ENCODE results near the gene ATPAF1. TPM values are rescaled to one million over a fixed set of nuclear protein-coding genes. Genes with fewer than 3 reads are reported as not detected.
"Not testable (repeated sequence)": the region's sequence is repeated elsewhere in the genome, so short reads cannot be mapped to it uniquely, and the experiment has no call there.

Gene ATPAF1
- total RNA-seq, 2 donors from 2014 or later, result 52.2 to 71.3 TPM

GRCh38 chr1:46665983-46666382 lies 2.2 kb downstream of the ATPAF1 start:
- peaks cover 0 to 5% of the 10 kb centered on the region in 2 donors for H3K36me3 ChIP-seq
- intact Hi-C loops (cut with DNase I), result loop anchor here (10.0 kb wide), 1 partner anchor 49 kb away; the partner anchor contains the start of gene EFCAB14
- H3K27ac ChIP-seq, result no peak overlapping the region
- no peak for TF ChIP-seq CTCF (IDR thresholded peaks at IDR 0.05)
- no peak for TF ChIP-seq POLR2AphosphoS5 (IDR thresholded peaks at IDR 0.05)
- TF ChIP-seq POLR2A (IDR thresholded peaks at IDR 0.05), result no peak
- H3K27me3 ChIP-seq (replicated peaks; ENCODE audit: insufficient read depth), result no peaks in the 10 kb centered on the region
- no peaks in the 10 kb centered on the region for H3K9me3 ChIP-seq
- peaks cover 12% of the 10 kb centered on the region for H3K4me1 ChIP-seq (replicated peaks)
- no peak overlapping the region for H3K4me3 ChIP-seq
- no peak for DNase-seq (ENCODE audit: low spot score)
- 82% methylated on average over 2 of the region's 2 CpGs for WGBS

GRCh38 chr1:46662919-46663318 lies 5.2 kb downstream of the ATPAF1 start:
- H3K9me3 ChIP-seq; H3K27me3 ChIP-seq (replicated peaks; ENCODE audit: insufficient read depth); DNase-seq (ENCODE audit: low spot score); H3K27ac ChIP-seq; H3K36me3 ChIP-seq; H3K4me3 ChIP-seq: not testable (repeated sequence)
- peaks cover 12% of the 10 kb centered on the region for H3K4me1 ChIP-seq (replicated peaks)
- intact Hi-C loops (cut with DNase I), result loop anchor here (10.0 kb wide), 1 partner anchor 52 kb away; the partner anchor contains the start of gene EFCAB14
- WGBS, result 98% methylated on average over 5 of the region's 5 CpGs

GRCh38 chr1:46660116-46660515 lies 8.0 kb downstream of the ATPAF1 start:
- H3K4me3 ChIP-seq; H3K36me3 ChIP-seq; H3K4me1 ChIP-seq (replicated peaks); H3K27me3 ChIP-seq (replicated peaks; ENCODE audit: insufficient read depth); H3K27ac ChIP-seq; DNase-seq (ENCODE audit: low spot score); H3K9me3 ChIP-seq: not testable (repeated sequence)
- intact Hi-C loops (cut with DNase I), result loop anchor here (10.0 kb wide), 1 partner anchor 55 kb away; the partner anchor contains the start of gene EFCAB14
- WGBS, result 93% methylated on average over 5 of the region's 5 CpGs

- intact Hi-C loops (cut with DNase I), result no loop called here
- H3K4me3 ChIP-seq, result no peak overlapping the region
- H3K4me1 ChIP-seq (replicated peaks), result no peaks in the 10 kb centered on the region
- 84% methylated on average over 2 of the region's 2 CpGs for WGBS
- no peaks in the 10 kb centered on the region for H3K27me3 ChIP-seq (replicated peaks; ENCODE audit: insufficient read depth)
- H3K27ac ChIP-seq, result no peak overlapping the region
- H3K9me3 ChIP-seq, result no peaks in the 10 kb centered on the region
- DNase-seq (ENCODE audit: low spot score), result no peak
- H3K36me3 ChIP-seq, result peaks cover 0 to 4% of the 10 kb centered on the region in 2 donors
- no peak for TF ChIP-seq CTCF (IDR thresholded peaks at IDR 0.05)
- no peak for TF ChIP-seq POLR2A (IDR thresholded peaks at IDR 0.05)
- TF ChIP-seq POLR2AphosphoS5 (IDR thresholded peaks at IDR 0.05), result no peak
Measured at GRCh38 chr1:46659307-46659870, 8.8 kb downstream of the ATPAF1 start.

GRCh38 chr1:46657775-46658174 lies 10.4 kb downstream of the ATPAF1 start:
- H3K36me3 ChIP-seq, result no peaks in the 10 kb centered on the region
- 94% methylated on average over 1 of the region's 1 CpG for WGBS
- H3K9me3 ChIP-seq, result no peaks in the 10 kb centered on the region
- intact Hi-C loops (cut with DNase I), result no loop called here
- no peaks in the 10 kb centered on the region for H3K27me3 ChIP-seq (replicated peaks; ENCODE audit: insufficient read depth)
- TF ChIP-seq POLR2AphosphoS5 (IDR thresholded peaks at IDR 0.05) (no peak), CTCF (IDR thresholded peaks at IDR 0.05) (no peak), POLR2A (IDR thresholded peaks at IDR 0.05) (no peak)
- H3K4me3 ChIP-seq, result no peak overlapping the region
- no peaks in the 10 kb centered on the region for H3K4me1 ChIP-seq (replicated peaks)
- no peak for DNase-seq (ENCODE audit: low spot score)
- no peak overlapping the region for H3K27ac ChIP-seq

GRCh38 chr1:46656643-46657042 lies 11.5 kb downstream of the ATPAF1 start:
- TF ChIP-seq POLR2AphosphoS5 (IDR thresholded peaks at IDR 0.05) (no peak), CTCF (IDR thresholded peaks at IDR 0.05) (no peak), POLR2A (IDR thresholded peaks at IDR 0.05) (no peak)
- no peaks in the 10 kb centered on the region for H3K36me3 ChIP-seq
- no peaks in the 10 kb centered on the region for H3K9me3 ChIP-seq
- H3K27me3 ChIP-seq (replicated peaks; ENCODE audit: insufficient read depth), result no peaks in the 10 kb centered on the region
- H3K27ac ChIP-seq, result no peak overlapping the region
- WGBS, result 68% methylated on average over 2 of the region's 2 CpGs
- H3K4me1 ChIP-seq (replicated peaks), result no peaks in the 10 kb centered on the region
- DNase-seq (ENCODE audit: low spot score), result no peak
- intact Hi-C loops (cut with DNase I), result no loop called here
- no peak overlapping the region for H3K4me3 ChIP-seq

Data from prostate gland (tissue), 2 donors.